GM21515 (cell line): ENCODE results near the gene A4GALT.
A peak's percentile ranks its signal among the peaks of the same experiment; 100 is the strongest.
"Not testable (repeated sequence)": the region's sequence is repeated elsewhere in the genome, so short reads cannot be mapped to it uniquely, and the experiment has no call there.

ENCODE experiments used
- ATAC-seq: cut with Tn5 transposase; IDR thresholded peaks from one replicate; pipeline ENCODE4 v1.9.1; 2021; ENCODE audit not compliant: unreplicated experiment

A4GALT gene

DNA sequence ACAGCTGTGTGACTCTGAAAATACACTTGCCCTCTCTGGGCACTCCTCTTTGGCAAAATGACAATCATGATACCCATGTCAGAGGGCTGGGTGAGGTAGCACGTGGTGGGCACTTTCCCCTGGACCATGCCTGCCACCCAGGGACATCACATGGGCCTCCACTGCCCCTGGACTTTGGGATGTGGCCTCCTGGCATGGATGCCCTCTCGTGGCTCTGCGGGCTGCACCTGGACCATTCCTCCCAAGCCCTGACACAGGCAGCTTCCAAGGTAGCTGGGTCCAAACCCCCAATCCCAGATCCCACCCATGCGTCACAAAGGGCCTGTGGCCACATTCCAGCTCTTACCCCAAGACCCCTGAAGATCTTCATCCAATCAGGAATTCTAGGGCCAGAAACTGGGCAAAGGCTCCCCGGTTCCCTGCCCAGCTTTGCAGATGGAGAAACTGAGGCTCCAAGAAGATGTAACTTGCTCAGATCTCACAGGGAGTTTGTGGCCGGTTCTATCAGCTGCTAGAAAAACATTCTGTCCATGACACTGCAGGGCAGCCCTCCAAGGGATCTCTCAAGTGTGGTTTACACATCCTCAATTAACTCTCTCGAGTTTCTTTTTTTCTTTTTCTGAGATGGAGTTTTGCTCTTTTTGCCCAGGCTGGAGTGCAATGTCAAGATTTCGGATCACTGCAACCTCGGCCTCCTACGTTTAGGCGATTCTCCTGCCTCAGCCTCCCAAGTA lies 36.0 kb downstream of the A4GALT start:
- no peak for ATAC-seq

DNA sequence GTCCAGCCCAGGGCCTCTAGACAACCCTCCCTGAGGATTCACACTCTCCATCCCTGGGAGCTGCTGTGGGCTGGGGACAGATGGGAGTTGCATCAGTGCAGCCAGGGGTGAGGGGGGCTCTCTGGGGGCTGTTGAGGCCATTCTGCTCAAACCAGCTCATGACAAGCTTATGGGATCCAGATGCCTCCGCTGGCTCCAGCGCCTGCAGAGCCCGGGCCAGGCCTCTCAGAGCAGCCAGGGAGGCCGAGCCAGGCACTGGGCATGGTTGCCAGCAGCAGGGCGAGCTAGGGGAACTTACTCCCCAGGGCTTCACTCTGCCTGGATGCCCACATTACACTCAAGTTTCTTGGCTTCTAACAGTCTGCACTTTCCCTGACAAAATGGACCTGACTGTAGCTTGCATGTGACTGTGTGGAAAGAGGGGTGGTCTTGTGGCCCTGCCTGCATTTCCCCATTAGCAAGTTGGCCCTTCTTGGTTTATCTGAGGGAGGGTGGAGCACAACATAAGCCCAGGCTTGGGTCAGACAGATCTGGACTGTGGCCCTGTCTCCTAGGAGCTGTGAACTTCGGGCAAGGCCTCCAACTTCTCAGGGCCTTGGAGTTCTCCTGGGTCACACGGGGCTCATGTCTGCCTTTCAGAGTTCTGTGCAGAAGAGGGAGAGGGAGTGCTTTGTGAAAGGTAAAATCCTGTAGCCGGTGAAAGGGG lies 36.9 kb downstream of the A4GALT start:
- ATAC-seq, result no peak

DNA sequence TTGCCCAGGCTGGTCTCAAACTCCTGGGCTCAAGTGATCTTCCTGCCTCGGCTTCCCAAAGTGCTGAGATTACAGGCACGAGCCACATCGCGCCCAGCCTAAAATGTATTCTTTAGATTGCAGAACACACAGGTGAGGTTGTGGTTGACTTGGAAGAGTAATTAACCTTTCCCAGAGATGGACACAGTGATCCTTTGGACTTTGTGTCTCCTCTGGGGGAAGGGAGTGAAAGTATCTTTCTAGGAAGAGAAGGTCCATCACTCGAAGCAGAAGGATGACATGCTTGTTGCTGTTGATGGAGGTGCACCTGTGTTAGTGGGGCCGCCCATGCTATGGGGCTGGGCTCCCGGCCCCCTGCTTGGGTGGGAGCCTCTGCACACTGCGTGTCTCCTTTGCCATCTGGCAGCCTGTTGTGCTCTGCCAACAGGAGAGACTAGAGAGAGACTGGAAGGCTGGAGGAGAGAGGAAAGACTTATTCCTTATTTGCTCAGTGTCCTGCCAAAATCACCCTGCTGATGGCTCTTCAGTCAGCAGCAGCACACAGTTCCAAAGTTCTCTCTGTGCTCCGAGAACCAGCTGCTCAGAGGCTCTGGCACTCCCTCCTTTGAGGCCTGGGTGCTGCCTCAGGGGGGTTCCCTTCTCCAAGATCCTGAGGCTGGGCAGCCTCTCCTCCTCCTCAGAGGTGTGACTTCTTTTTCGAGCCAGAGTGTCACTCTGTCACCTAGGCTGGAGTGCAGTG lies 38.4 kb downstream of the A4GALT start:
- no peak for ATAC-seq

DNA sequence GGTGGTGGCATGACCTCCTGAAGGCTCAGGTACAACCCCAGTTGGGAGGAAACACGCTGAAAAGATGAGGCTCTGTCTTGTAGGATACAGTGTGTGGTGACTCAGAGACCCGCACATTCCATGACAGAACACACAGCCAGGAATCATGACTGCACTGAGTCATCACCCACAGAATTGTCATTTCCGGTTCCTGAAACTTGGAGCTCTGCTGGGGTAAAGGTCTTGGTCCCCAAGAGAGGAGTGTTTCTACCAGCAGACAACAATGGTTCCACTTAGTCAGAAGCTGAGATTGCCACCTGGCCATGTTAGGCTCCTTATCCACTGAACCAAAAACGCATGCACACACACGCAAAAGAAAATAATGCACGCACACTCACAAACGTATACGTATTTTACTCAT lies 40.0 kb downstream of the A4GALT start:
- no peak for ATAC-seq

DNA sequence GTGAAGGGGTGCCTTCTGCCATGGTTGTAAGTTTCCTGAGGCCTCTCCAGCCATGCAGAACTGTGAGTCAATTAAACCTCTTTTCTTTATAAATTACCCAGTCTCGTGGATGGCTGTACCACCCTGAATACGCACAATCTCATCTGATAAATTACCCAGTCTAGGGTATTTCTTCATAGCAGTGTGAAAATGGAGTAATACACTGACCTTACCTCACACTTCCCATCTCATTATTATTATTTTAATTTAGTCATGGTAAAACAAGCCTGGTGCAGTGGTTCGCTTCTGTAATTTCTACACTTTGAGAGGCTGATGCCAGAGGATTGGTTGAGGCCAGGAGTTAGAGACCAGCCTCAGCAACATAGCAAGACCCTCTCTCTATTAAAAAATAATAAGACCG lies 41.0 kb downstream of the A4GALT start:
- ATAC-seq, result no peak

DNA sequence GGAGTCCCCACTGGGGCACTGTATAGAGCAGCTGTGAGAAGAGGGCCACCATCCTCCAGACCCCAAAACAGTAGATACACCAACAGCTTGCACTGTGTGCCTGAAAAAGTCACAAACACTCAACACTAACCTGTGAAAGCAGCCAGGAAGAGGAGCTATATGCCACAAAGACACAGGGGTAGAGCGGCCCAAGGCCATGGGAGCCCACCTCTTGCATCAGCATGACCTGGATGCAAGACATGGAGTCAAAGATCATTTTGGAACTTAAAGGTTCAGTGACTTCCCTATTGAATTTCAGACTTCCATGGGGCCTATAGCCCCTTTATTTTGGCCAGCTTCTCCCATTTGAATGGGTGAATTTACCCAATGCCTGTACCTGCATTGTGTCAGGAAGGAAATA lies 41.8 kb downstream of the A4GALT start:
- no peak for ATAC-seq

DNA sequence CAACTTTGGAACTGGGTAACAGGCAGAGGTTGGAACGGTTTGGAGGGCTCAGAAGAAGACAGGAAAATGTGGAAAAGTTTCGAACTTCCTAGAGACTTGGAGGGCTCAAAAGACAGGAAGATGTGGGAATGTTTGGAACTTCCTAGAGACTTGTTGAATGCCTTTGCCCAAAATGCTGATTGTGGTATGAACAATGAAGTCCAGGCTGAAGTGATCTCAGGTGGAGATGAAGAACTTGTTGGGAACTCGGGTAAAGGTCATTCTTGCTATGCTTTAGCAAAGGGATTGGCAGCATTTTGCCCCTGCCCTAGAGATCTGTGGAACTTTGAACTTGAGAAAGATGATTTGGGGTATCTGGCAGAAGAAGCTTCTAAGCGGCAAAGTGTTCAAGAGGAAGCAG lies 42.7 kb downstream of the A4GALT start:
- not testable (repeated sequence) for ATAC-seq

DNA sequence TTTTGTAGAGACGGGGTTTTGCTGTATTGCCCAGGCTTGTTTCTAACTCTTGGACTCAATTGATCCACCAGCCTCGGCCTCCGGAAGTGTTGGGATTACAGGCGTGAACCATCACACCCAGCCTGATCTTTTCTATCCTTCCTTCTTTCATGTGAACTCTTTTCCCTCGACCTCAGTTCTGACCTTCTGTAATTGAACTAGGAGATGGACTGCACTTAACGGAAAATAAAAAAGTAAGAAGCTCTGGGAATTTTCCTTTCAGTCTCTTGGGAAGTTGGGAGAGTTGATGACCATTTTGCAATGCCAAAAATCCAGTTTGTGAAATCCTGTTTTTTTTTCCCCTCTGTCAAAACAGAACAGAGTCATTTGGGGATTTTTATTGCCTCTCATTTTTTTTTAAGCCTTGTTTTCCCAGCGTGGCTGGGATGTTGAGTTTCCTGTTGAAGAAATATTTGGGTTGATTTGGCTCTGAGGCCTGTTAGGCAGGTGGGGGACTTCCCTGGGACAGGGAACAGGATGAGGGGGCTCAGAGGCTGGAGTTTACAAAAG lies 44.5 kb downstream of the A4GALT start:
- ATAC-seq, result no peak

DNA sequence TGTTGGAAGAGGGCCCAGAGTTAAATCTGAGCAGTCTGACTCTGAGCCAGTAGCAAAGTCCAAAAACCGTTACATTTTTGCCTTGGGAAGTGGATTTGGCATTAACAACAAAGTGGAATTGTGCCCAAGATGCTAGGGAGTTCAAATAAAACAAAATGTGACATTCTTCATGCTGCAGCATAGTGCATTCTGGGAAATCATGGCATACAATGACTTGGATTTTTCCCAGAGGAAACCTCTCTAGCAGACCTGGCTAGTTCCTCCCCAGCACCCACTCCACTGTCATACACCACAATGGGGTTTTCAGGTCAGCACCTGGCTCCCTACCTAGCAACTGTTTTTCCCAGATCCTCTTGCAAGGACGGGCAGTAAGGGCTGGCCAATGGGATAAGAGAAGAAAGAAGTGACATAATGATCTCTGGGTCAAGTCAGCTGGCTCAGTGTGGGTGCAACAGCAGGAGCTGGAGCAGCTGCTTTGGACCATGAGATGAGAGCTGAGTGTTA lies 46.7 kb downstream of the A4GALT start:
- no peak for ATAC-seq

DNA sequence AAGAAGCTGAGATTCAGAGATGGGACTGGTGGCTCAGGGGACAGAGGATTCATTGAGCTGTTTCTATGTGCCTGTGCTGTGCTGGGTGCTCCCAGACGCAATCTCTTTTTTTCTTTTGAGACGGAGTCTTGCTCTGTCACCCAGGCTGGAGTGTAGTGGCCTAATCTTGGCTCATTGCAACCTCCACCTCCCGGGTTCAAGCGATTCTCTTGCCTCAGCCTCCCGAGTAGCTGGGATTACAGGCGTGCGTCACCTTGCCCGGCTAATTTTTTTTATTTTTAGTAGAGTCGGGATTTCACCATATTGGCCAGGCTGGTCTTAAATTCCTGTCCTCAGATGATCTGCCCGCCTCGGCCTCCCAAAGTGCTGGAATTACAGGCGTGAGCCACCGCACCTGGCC lies 47.6 kb downstream of the A4GALT start:
- not testable (repeated sequence) for ATAC-seq

DNA sequence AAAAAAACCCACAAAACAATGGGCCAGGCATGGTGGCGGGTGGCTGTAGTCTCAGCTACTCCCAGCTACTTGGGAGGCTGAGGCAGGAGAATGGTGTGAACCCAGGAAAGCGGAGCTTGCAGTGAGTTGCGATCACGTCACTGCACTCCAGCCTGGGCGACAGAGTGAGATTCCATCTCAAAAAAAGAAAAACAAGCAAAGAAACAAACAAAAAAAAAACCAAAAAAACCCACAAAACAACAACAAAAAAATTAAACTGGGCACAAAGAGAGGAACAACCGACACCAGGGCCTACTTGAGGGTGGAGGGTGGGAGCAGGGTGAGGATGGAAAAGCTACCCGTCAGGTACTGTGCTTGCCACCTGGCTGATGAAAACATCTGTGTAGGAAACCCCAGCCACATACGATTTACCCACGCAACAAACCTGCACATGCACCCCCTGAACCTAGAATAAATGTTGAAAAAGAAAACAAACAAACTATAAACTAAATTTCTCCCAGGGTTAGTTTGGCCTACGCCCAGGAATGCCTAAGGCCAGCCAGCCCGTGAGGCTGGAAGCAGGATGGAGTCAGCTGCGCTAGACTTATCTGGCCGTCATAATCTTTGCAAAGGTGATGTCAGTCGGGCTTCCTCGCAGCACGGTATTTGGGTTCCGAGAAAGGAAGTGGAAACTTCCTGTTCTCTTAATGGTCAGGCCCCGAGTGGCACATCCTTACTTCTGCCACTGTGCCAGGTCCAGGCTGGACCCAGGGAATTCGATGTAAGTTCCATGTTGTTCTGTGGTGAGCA lies 49.6 kb downstream of the A4GALT start:
- ATAC-seq, result no peak

DNA sequence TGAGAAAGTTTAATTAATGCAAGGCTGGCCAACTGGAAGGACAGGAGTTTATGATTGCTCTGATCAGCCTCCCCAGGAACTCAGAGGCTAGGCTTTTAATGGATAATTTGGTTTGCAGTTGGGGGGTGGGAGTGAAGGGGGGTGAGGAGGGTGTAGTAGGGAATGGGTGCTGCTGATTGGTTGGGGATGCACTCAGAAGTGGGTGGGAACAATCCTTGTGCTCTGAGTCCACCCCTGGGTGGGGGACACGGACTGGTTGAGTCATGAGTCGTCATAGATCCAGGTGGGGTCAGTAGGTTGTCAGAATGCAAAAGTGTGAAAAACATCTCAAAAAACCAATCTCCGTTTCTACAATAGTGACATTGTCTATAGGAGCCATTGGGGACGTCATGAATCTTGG lies 50.6 kb downstream of the A4GALT start:
- ATAC-seq, result no peak

DNA sequence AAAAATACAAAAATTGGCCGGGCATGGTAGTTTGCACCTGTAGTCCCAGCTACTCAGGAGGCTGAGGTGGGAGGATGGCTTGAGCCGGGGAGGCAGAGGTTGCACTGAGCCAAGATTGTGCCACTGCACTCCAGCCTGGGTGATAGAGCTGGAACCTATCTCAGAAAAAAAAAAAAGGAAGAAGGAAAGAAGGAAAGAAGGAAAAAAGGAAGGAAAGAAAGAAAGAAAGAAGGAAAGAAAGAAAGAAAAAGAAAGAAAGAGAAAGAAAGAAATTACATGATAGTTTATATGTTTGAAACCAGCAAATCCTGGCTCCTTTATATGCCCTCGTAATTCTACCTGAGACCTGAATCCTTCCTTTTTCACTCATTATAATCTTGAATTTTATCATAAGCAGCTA lies 54.3 kb downstream of the A4GALT start:
- ATAC-seq, result not testable (repeated sequence)

DNA sequence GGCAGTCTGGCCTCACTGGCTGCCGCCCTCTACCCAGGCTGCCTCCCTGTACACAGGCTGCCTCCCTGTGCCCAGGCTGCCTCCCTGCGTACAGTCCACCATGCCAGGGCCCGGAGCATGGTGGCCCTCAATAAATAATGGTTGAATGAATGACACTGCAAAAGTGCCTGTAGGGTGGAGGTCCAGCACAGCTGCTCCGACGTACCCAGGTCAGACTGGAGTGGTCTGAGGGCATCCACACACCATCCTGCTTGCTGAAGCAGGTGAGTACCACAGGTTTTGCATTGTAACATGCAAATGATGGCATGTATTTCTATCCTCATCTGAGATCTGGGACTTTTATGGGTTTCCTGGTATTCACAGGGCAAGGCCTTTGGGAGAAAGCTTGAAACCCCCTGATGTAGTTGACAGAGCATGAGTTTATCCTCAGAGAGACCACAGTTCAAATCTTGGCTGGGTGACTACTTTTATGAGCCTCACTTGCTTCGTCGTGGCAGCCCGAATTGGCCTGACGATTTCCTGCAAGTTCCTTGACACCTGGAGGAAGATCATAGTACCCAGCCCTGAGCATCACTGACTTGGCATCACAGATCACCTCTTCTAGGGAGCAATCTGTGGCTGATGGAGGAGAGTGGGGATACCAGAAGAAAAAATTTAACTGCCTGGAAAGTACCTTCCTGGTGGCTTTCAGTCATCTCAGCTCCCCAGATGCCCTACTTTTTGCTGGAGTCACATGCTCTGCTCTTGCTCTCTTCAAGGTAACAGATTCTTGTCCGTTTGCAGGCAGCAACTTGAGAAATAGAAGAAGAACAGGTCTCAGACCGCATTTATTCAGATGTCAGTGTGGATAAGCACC lies 55.5 kb downstream of the A4GALT start:
- ATAC-seq, result no peak

DNA sequence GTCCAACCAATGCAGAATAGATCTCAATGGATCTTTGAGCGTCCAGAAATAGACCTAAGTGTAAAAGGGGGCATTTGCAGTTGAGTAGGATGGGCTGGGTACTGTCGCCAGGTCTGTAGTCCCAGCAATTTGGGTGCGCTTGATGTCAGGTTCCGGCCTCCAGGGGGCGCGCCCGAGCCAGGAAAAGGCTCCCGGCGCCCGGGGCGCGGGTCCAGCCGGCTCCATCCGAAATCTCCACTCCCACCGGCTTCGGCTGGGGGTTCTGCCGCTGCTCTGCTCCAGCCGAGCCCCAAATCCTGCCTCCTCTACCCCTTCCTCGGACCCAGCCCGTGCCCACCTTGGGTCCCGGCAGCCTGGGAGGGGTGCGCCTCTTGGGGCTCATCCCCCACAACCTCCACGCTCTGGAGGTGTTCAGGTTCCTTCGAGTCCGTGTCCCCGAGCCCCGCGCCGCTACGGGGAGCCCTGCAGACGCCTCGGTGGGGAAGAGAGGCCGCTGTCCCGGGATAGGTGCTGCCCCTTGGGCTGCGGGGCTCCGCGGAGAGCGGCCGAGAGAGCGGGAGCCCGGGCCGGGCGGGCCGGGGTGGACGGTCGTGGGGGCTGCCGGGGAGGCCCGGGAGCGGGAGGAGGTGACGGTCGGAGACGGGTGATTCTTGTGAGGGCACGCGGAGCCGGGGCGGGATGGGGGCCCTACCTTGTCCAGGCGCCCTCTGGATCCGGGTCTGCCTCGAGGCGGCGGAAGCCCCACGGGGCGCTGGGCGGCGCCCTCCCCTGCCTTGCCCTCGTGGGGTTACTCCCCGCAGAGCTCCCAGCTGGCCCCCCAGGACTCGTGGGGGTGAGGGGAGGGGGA lies 58.5 kb downstream of the A4GALT start:
- ATAC-seq, result no peak

DNA sequence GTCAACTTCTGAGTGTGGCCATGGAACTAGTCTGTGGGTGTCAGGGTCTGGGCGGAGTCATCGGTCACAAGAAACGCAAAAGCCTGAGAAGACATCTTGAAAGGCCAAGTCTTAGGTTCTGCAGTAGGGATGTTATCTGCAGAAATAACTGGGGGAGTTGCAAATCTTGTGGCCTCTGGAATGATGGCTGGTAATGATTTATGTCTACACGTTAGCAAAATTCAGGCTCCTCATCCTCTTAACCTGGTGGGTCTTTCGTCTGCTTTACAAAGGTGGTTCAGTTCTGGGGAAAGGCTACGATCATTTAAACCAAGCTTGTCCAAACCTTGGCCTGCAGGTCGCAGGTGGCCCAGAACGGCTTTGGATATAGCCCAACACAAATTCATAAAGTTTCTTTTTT lies 64.1 kb downstream of the A4GALT start:
- no peak for ATAC-seq

DNA sequence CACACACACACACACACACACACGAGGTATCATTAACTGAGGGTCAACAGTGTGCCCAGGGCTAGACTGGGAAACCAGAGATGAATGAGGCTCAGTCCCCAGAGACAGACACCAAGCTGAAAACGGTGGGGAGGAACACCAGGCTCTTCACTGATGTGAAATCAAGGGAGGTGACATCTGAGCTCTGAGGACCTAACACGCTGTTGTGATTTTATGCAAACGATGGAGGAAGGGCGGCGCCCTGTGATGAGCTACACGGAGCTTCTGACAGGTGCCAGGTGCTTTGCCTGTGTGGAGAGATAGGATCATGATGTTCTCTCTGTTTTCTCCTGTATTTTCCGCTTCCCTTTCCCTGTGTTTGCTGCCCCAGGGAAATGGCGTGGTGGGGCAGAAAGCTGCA lies 65.0 kb downstream of the A4GALT start:
- ATAC-seq, result peak; percentile 55

DNA sequence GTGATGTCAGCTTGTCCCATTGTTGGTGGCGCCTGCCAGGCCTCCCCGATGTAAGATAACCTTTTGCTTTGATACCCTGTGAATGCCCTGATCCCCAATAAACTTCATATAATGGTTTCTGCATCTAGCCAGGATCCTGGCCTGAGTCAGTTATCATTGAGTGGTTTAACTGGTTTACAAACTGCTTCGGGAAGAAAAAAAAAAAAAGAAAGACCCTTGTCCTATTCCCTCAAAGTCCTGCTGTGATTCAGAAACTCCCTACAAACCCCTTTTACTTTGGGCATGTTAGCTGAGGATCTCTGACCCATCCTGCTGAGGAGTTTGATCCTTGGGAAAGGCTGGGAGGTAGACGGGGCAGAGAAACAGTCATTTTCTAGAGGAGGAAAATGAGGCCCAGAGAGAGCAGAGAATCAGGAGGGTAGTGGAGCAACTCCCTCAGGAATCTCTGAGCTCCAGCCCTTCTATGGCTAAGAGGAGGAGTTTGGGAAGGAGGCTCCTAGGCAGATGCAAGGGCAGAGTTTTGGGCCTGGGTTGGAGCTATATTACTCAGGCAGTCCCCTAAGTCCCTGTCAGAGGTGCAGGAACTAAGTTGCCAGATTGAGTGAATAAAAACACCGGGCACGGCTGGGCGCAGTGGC lies 66.1 kb downstream of the A4GALT start:
- no peak for ATAC-seq
